H1 (cell line): ENCODE measurements around the gene MIS18A. TPM values are rescaled to one million over a fixed set of nuclear protein-coding genes. Genes with fewer than 3 reads are reported as not detected.

Experiments
- CTCF ChIA-PET: fragments of 300-600 bp; sonication (Branson Sonifier 250); formaldehyde crosslinking; loops from one replicate; lab custom pipeline; 2021; ENCODE audit not compliant: partially characterized antibody; lab: Charles Lee
- POLR2A ChIA-PET: fragments of 300-600 bp; sonication (Branson Sonifier 250); formaldehyde crosslinking; loops from one replicate; lab custom pipeline; 2021; ENCODE audit warnings: inconsistent platforms; ENCODE audit not compliant: partially characterized antibody; lab: Charles Lee
- DNase-seq, 2 experiments: peaks; one replicate each; pipeline versions ENCODE4 v3.0.0 to v3.0.0-alpha.2; 2010 to 2022; ENCODE audit warnings: low spot score in 2 of 2, low read depth in 1 of 2, mixed read lengths in 1 of 2
- FAIRE-seq: peaks from 2 replicates; lab custom pipeline; 2011; peaks lifted over from hg19 to GRCh38; lab: Jason Lieb, UNC
- H2AFZ ChIP-seq: 2 replicates; pipeline ENCODE4 v1.8.1; 2012; ENCODE audit warnings: low read length, inconsistent platforms
- H2AK5ac ChIP-seq: 2 replicates; pipeline ENCODE4 v1.6.1; 2013; ENCODE audit warnings: low read depth, low read length
- H2BK120ac ChIP-seq: replicated peaks from 2 replicates; pipeline ENCODE3; 2013; ENCODE audit warnings: low read depth, low read length, inconsistent platforms
- H2BK12ac ChIP-seq: 2 replicates; pipeline ENCODE4 v1.6.1; 2013; ENCODE audit warnings: low read depth, low read length
- H2BK15ac ChIP-seq: 2 replicates; pipeline ENCODE4 v1.6.1; 2013; ENCODE audit warnings: low read length
- H2BK20ac ChIP-seq: 2 replicates; pipeline ENCODE4 v1.6.1; 2013; ENCODE audit warnings: low read length
- H2BK5ac ChIP-seq: 2 replicates; pipeline ENCODE4 v1.6.1; 2013; ENCODE audit warnings: low read depth, low read length
- H3K14ac ChIP-seq: 2 replicates; pipeline ENCODE4 v1.6.1; 2013; ENCODE audit warnings: inconsistent platforms; ENCODE audit not compliant: insufficient read length
- H3K18ac ChIP-seq: 2 replicates; pipeline ENCODE4 v1.6.1; 2013; ENCODE audit warnings: low read length; ENCODE audit errors: extremely low read depth
- H3K23ac ChIP-seq: 2 replicates; pipeline ENCODE4 v1.6.1; 2013; ENCODE audit warnings: inconsistent platforms; ENCODE audit not compliant: insufficient read length
- H3K23me2 ChIP-seq: 2 replicates; pipeline ENCODE4 v1.6.1; 2013; ENCODE audit warnings: low read depth, low read length
- H3K27ac ChIP-seq: 2 replicates; pipeline ENCODE4 v1.6.1; 2011; ENCODE audit warnings: low read depth, low read length, inconsistent platforms
- H3K27me3 ChIP-seq, 4 experiments: replicated peaks in 1 of 4; 1 replicate in 1 of 4; 2 replicates in 3 of 4; pipeline versions ENCODE4 v1.6.1 to v1.8.1; 2011 to 2013; ENCODE audit warnings: low read length in 3 of 4, mild to moderate bottlenecking in 3 of 4, inconsistent platforms in 2 of 4, mixed read lengths in 2 of 4, moderate library complexity in 1 of 4; ENCODE audit not compliant: control insufficient read depth in 3 of 4, insufficient read depth in 3 of 4; ENCODE audit errors: extremely low read depth in 1 of 4
- H3K36me3 ChIP-seq, 4 experiments: 2 replicates each; pipeline versions ENCODE4 v1.6.1 to v1.8.1; 2011 to 2013; ENCODE audit warnings: mild to moderate bottlenecking in 4 of 4, low read length in 3 of 4, moderate library complexity in 2 of 4, control low read depth in 1 of 4, inconsistent platforms in 1 of 4; ENCODE audit not compliant: insufficient read depth in 4 of 4, control insufficient read depth in 2 of 4
- H3K4ac ChIP-seq: replicated peaks from 2 replicates; pipeline ENCODE3; 2013; ENCODE audit warnings: low read length, low read depth, mixed read lengths, inconsistent platforms; ENCODE audit not compliant: insufficient read length
- H3K4me1 ChIP-seq, 4 experiments: replicated peaks in 1 of 4; 1 replicate in 1 of 4; 2 replicates in 3 of 4; pipeline versions ENCODE4 v1.6.1 to v1.8.1; 2011 to 2013; ENCODE audit warnings: low read length in 3 of 4, inconsistent platforms in 2 of 4, mixed read lengths in 1 of 4; ENCODE audit not compliant: insufficient read depth in 4 of 4, control insufficient read depth in 3 of 4
- H3K4me2 ChIP-seq, 2 experiments: 2 replicates each; pipeline versions ENCODE4 v1.6.1 to v1.8.1; 2011 to 2013; ENCODE audit warnings: low read depth in 2 of 2, low read length in 2 of 2, control low read depth in 1 of 2, inconsistent platforms in 1 of 2, mild to moderate bottlenecking in 1 of 2; ENCODE audit not compliant: insufficient read depth in 1 of 2
- H3K4me3 ChIP-seq, 4 experiments: fragments of 200-600, 300-600 bp in 1 of 4; sonication (generic), shearing (Covaris generic), sonication (Bioruptor Twin) in 1 of 4; 2 replicates each; pipeline versions ENCODE4 v1.5.1 to v1.8.1; 2011 to 2016; ENCODE audit warnings: low read length in 4 of 4, low read depth in 3 of 4, control low read depth in 2 of 4, inconsistent platforms in 2 of 4, mild to moderate bottlenecking in 2 of 4, mixed read lengths in 1 of 4, moderate library complexity in 1 of 4; ENCODE audit not compliant: insufficient read depth in 2 of 4; ENCODE audit errors: extremely low read depth in 1 of 4
- H3K56ac ChIP-seq: replicated peaks from 2 replicates; pipeline ENCODE3; 2013; ENCODE audit warnings: low read depth, mild to moderate bottlenecking, mixed read lengths, low read length, inconsistent platforms; ENCODE audit not compliant: insufficient read length
- H3K79me1 ChIP-seq: 2 replicates; pipeline ENCODE4 v1.6.1; 2013; ENCODE audit warnings: low read depth, low read length, control low read depth
- H3K79me2 ChIP-seq, 2 experiments: 2 replicates each; pipeline versions ENCODE4 v1.6.1 to v1.8.1; 2012 to 2013; ENCODE audit warnings: low read length in 2 of 2, mild to moderate bottlenecking in 2 of 2, inconsistent platforms in 1 of 2; ENCODE audit not compliant: insufficient read depth in 2 of 2, control insufficient read depth in 1 of 2
- H3K9ac ChIP-seq, 4 experiments: replicated peaks in 1 of 4; 1 replicate in 1 of 4; 2 replicates in 3 of 4; pipeline versions ENCODE4 v1.6.1 to v1.8.1; 2011 to 2013; ENCODE audit warnings: low read depth in 3 of 4, low read length in 3 of 4, control low read depth in 2 of 4, mild to moderate bottlenecking in 2 of 4, moderate library complexity in 2 of 4, inconsistent platforms in 1 of 4; ENCODE audit errors: extremely low read depth in 1 of 4
- H3K9me3 ChIP-seq, 2 experiments: 2 replicates each; pipeline versions ENCODE4 v1.6.1 to v1.8.1; 2012 to 2013; ENCODE audit warnings: mild to moderate bottlenecking in 2 of 2, moderate library complexity in 2 of 2, control low read depth in 1 of 2, inconsistent platforms in 1 of 2, low read depth in 1 of 2, low read length in 1 of 2, mixed read lengths in 1 of 2; ENCODE audit not compliant: insufficient read depth in 2 of 2
- H4K20me1 ChIP-seq, 2 experiments: replicated peaks in 1 of 2; 2 replicates each; pipeline versions ENCODE3 to v1.8.1; 2011 to 2013; ENCODE audit warnings: inconsistent platforms in 2 of 2, low read length in 2 of 2, mild to moderate bottlenecking in 1 of 2; ENCODE audit not compliant: insufficient read depth in 2 of 2, control insufficient read depth in 1 of 2
- H4K5ac ChIP-seq: 2 replicates; pipeline ENCODE4 v1.6.1; 2013; ENCODE audit warnings: low read length, low read depth, mixed read lengths, inconsistent platforms; ENCODE audit not compliant: insufficient read length
- H4K8ac ChIP-seq: 2 replicates; pipeline ENCODE4 v1.8.0; 2013; ENCODE audit warnings: mild to moderate bottlenecking, moderate library complexity, low read length, inconsistent platforms; ENCODE audit not compliant: insufficient read depth; ENCODE audit errors: extremely low read depth
- H4K91ac ChIP-seq: replicated peaks from 2 replicates; pipeline ENCODE3; 2013; ENCODE audit warnings: low read length, mixed read lengths, inconsistent platforms; ENCODE audit not compliant: insufficient read length
- CHD1 ChIP-seq: IDR thresholded peaks from 2 replicates; pipeline ENCODE4 v1.6.1; 2012; ENCODE audit warnings: low read depth, low read length, improper control_type of control experiment
- EZH2 ChIP-seq: fragments of 200-600 bp; sonication (generic); IDR thresholded peaks from 2 replicates; pipeline ENCODE4 v1.7.1; 2012; ENCODE audit warnings: low read depth, mild to moderate bottlenecking, moderate library complexity, low read length, inconsistent platforms; ENCODE audit not compliant: severe bottlenecking
- GABPA ChIP-seq: IDR thresholded peaks from 2 replicates; pipeline ENCODE4 v1.6.1; 2011; ENCODE audit warnings: mild to moderate bottlenecking, low read length, moderate library complexity, borderline replicate concordance; ENCODE audit not compliant: insufficient read depth
- GTF2F1 ChIP-seq: IDR thresholded peaks from 2 replicates; pipeline ENCODE4 v1.6.1; 2012; ENCODE audit warnings: low read depth, low read length, improper control_type of control experiment, borderline replicate concordance
- HDAC2 ChIP-seq, 2 experiments: fragments of 300-600 bp in 1 of 2; sonication (generic) in 1 of 2; IDR thresholded peaks; 2 replicates each; pipeline ENCODE4 v1.6.1; 2011 to 2012; ENCODE audit warnings: low read depth in 2 of 2, low read length in 2 of 2, mild to moderate bottlenecking in 2 of 2, moderate library complexity in 2 of 2, borderline replicate concordance in 1 of 2, inconsistent platforms in 1 of 2
- MAFK ChIP-seq: IDR thresholded peaks from 2 replicates; pipeline ENCODE4 v1.6.1; 2012; ENCODE audit warnings: low read depth, mild to moderate bottlenecking, improper control_type of control experiment, low read length
- POLR2A ChIP-seq, 2 experiments: IDR thresholded peaks; 1 replicate in 1 of 2; 2 replicates in 1 of 2; pipeline ENCODE4 v1.6.1; 2011; ENCODE audit warnings: low read depth in 2 of 2, low read length in 2 of 2, mild to moderate bottlenecking in 2 of 2; ENCODE audit errors: control extremely low read depth in 1 of 2
- POLR2AphosphoS5 ChIP-seq: IDR thresholded peaks from 2 replicates; pipeline ENCODE4 v1.6.1; 2011; ENCODE audit warnings: low read depth, low read length
- RBBP5 ChIP-seq: IDR thresholded peaks from 2 replicates; pipeline ENCODE4 v1.7.1; 2012; ENCODE audit warnings: low read depth, mild to moderate bottlenecking, inconsistent platforms, low read length, moderate library complexity, borderline replicate concordance
- WGBS, 2 experiments: shearing (Covaris generic) in 1 of 2; methylation state at CpG; one replicate each; pipeline versions ENCODE4 v1.1.6 to v1.1.7; 2013 to 2015; ENCODE audit warnings: low lambda C conversion rate in 2 of 2, mixed read lengths in 2 of 2, inconsistent platforms in 1 of 2, low coverage in 1 of 2, missing lambda C conversion rate in 1 of 2; ENCODE audit not compliant: insufficient replicate concordance in 2 of 2, insufficient coverage in 1 of 2, insufficient read length in 1 of 2; ENCODE audit errors: extremely low coverage in 1 of 2, missing lambda C conversion rate in 1 of 2; 5-methylcytosine and 5-hydroxymethylcytosine counted together
- polyA plus RNA-seq, 7 experiments: library from polyadenylated mRNA; depleted of rRNA in 3 of 7; stranded (reverse) in 5 of 7; unstranded in 2 of 7; fragments of >200 nt in 5 of 7; fragments of 200-250 nt in 2 of 7; gene quantifications; 1 replicate in 5 of 7; 2 replicates in 1 of 7; 4 replicates in 1 of 7; pipeline versions ENCODE4 v1.2.1 to v1.2.3, GENCODE V29; 2011 to 2013; ENCODE audit warnings: missing spikeins in 2 of 7, mixed read lengths in 2 of 7
- total RNA-seq: library from RNA; stranded (reverse); fragmentation: NEBNext Ultra II Directional; extraction: Animal tissue kit (Norgen Biotek cat#: 25700); gene quantifications from 2 replicates; pipeline ENCODE4 v1.2.1, GENCODE V29; 2021
- TF ChIP-seq, protein P1 (sequence below): IDR thresholded peaks from 2 replicates; pipeline ENCODE4 v1.6.1; 2011; ENCODE audit warnings: low read depth, mild to moderate bottlenecking, low read length; ENCODE audit not compliant: insufficient read depth
- TF ChIP-seq, protein P2 (sequence below): IDR thresholded peaks from 2 replicates; pipeline ENCODE4 v1.6.1; 2012; ENCODE audit warnings: inconsistent platforms
- TF ChIP-seq, protein P3 (sequence below): IDR thresholded peaks from 2 replicates; pipeline ENCODE4 v1.6.1; 2012; ENCODE audit warnings: inconsistent platforms

The MIS18A gene
- total and polyA plus RNA-seq, 2 of the 8 experiments (the other 6 are each of a cell fraction or from before 2014, with no cell fraction given): 28.9 to 53.0 TPM

DNA sequence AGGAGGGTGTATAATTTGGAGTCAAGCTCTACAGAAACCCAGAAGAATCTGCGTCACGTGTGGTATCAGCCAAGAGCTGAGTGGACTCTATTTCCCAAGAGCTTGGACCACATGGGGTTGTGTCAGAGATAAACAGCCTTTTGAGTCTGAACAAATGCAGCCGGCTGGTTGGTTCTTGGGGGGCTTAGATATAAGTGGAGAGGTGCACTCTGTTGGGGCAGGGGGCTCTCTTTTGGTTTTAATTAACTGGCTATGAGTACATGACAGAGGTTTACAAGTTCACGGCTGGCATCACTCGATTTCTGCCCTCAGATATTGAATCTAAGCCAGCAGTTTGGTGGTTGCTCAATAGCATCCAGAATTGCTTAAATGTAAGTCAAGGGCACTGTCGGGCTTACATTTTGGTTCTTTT is 19.3 kb upstream of the MIS18A start:
- H3K14ac ChIP-seq: no peak overlapping the region
- no peak overlapping the region for H3K23ac ChIP-seq
- peaks cover 0 to 3% of the 10 kb centered on the region in 2 experiments; a peak in 1 of 4 replicates for H3K9me3 ChIP-seq
- peaks cover 0 to 7% of the 10 kb centered on the region in 2 experiments for H4K20me1 ChIP-seq
- H2BK12ac ChIP-seq: no peak overlapping the region
- H3K4me3 ChIP-seq: no peak overlapping the region
- H3K36me3 ChIP-seq: peaks cover 0 to 3% (median 0%) of the 10 kb centered on the region in 4 experiments; a peak in 1 of 8 replicates
- no peak overlapping the region for H3K4me2 ChIP-seq
- H3K27ac ChIP-seq: no peak overlapping the region
- H2AFZ ChIP-seq: no peak overlapping the region
- no peak overlapping the region for H2BK5ac ChIP-seq
- no peak overlapping the region for H4K91ac ChIP-seq
- H3K27me3 ChIP-seq: no peaks in the 10 kb centered on the region
- no peak overlapping the region for H2BK120ac ChIP-seq
- no peaks in the 10 kb centered on the region for H3K79me1 ChIP-seq
- FAIRE-seq (no peak), DNase-seq (no peak)
- H3K4ac ChIP-seq: no peak overlapping the region
- no peaks in the 10 kb centered on the region for H3K79me2 ChIP-seq
- no peaks in the 10 kb centered on the region; the same call in 1 of the 2 replicates for H3K23me2 ChIP-seq
- H3K56ac ChIP-seq: no peak overlapping the region
- WGBS, 2 experiments: 97% methylated on average over 6 of the region's 6 CpGs; no CpG with 5 or more reads in 1 of the 2 experiments
- ChIA-PET POLR2A (no interaction called here), CTCF (interaction anchor here (1.1 to 1.4 kb wide), 2 partner anchors 18 to 77 kb away, joined by 3 read pairs; no protein-coding TSS in a partner anchor)
- H2AK5ac ChIP-seq: no peak overlapping the region
- no peak overlapping the region for H4K8ac ChIP-seq
- H4K5ac ChIP-seq: no peak overlapping the region
- no peak overlapping the region for H3K9ac ChIP-seq
- H2BK20ac ChIP-seq: no peak overlapping the region
- no peak overlapping the region for H3K18ac ChIP-seq
- H3K4me1 ChIP-seq: no peaks in the 10 kb centered on the region
- no peak overlapping the region for H2BK15ac ChIP-seq
- TF ChIP-seq GTF2F1 (no peak), GABPA (no peak), POLR2A (IDR thresholded peaks at IDR 0.05; ENCODE audit: control extremely low read depth in 1 of 2, low read depth in 2 of 2, low read length in 2 of 2) (no peak), EZH2 (no peak), POLR2AphosphoS5 (no peak), CHD1 (no peak), MAFK (no peak), HDAC2 (IDR thresholded peaks at IDR 0.05; ENCODE audit: borderline replicate concordance in 1 of 2, low read depth in 2 of 2, low read length in 2 of 2) (no peak), RBBP5 (no peak)
- TF ChIP-seq, protein P1, sequence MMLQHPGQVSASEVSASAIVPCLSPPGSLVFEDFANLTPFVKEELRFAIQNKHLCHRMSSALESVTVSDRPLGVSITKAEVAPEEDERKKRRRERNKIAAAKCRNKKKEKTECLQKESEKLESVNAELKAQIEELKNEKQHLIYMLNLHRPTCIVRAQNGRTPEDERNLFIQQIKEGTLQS: no peak
- TF ChIP-seq, protein P2, sequence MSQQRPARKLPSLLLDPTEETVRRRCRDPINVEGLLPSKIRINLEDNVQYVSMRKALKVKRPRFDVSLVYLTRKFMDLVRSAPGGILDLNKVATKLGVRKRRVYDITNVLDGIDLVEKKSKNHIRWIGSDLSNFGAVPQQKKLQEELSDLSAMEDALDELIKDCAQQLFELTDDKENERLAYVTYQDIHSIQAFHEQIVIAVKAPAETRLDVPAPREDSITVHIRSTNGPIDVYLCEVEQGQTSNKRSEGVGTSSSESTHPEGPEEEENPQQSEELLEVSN: no peak
- TF ChIP-seq, protein P3, sequence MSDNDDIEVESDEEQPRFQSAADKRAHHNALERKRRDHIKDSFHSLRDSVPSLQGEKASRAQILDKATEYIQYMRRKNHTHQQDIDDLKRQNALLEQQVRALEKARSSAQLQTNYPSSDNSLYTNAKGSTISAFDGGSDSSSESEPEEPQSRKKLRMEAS: no peak
